ENCODE data around the gene PRPF4. TPM values are rescaled to one million over a fixed set of nuclear protein-coding genes. Genes with fewer than 3 reads are reported as not detected.
A peak's percentile ranks its signal among the peaks of the same experiment; 100 is the strongest.
"Not testable (repeated sequence)": the region's sequence is repeated elsewhere in the genome, so short reads cannot be mapped to it uniquely, and the experiment has no call there.

Gene PRPF4
- 15.6 TPM for total RNA-seq

DNA sequence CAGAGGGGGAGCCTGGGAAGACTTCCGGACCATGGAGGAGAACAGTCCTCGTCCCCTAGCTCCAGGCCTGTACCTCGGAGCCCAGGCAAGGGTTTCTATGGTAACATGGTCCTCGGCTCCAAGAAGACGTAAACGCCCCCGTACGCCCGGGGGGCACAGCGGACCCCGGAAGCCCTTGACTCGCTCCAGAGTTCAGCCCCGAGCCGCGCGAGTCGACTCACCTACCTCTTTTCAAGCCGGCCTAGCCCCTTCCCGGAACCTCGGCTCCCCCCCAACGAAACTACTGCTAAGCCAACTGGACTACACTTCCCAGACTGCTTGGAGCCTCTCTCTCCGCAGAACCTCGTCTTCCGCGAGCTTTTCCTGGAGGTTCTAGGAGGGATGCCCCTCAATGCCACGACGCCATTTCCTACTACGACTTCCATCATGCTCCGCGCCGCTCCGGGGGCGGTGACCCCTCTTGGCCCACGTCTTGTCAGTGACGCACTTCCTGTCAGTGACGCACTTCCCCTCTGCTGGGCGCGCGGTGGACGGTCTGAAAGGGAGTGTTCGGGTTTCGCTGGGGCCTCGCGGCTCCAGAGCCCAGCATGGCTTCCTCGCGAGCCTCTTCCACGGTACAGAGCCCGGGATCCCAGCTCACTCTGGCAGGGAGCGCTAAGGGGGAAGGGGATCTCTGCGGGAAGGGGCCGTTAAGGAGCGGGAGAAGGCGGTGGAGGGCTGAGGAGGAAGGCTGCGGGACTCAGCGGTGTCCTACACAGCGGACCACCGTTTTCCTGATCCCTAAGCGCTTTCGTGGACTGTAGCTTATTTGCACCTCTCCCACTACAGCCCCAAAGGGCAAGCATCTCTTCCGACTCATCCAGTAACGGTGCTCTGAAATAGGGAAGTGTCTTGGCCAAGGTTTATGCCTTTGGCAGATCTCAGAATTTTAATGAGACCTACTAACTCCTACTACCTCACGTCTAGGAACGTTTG, at the start of gene PRPF4, which contains the start of gene CDC26:
TSS of gene PRPF4 (plus strand) at position 502 of the 975 bp plus-strand sequence. CDS start at position 588, 86 bp downstream.
TSS of gene CDC26 (minus strand) at position 416 of the 975 bp plus-strand sequence. CDS start 3,065 bp downstream, outside the sequence.
- peak; percentile 99 for ATAC-seq

DNA sequence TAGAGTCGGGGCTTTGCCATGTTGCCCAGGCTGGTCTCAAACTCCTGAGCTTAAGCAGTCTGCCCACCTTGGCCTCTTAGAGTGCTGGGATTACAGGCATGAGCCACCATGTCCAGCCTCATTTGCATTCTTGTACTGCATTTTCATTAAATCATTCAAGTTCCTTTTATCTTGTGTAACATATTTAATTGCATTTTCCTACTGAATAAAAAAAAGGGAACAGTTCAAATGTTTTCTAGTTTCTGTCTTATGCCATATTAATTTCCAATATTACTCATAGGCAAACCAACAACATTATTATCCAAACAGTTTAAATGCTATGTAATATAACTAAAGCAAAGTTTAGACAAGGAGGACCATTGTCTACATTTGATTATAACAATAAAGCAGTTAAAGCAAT, 48.0 kb upstream of the PRPF4 start:
- ATAC-seq = no peak

DNA sequence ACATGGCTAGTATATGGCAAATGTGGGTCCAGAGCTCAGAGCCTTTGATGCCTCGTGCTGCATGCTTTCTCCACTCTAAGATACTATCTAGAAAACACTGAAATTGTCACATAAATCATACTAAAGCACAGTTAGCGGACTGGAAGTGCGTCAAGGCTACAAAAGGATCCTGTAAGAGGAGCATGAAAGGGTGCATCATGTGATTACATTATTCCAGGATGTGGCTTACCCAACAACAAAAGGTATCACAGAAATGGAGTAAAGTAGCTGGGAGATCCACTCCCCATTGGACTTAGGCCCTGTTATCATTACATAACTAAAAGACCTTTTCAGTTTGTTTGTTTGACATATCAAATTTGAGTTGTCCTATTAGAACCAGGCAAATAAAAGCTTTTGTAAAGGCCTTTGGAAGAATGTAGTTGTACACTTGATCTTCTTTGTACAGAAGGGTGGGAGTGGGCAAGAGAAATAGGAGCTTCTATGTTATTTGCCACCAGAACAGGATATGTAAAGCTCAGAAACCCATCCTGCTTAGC, 47.3 kb upstream of the PRPF4 start:
- ATAC-seq = no peak

GRCh38 chr9:113231701-113232100, 43.8 kb upstream of the PRPF4 start:
- no peak for ATAC-seq

DNA sequence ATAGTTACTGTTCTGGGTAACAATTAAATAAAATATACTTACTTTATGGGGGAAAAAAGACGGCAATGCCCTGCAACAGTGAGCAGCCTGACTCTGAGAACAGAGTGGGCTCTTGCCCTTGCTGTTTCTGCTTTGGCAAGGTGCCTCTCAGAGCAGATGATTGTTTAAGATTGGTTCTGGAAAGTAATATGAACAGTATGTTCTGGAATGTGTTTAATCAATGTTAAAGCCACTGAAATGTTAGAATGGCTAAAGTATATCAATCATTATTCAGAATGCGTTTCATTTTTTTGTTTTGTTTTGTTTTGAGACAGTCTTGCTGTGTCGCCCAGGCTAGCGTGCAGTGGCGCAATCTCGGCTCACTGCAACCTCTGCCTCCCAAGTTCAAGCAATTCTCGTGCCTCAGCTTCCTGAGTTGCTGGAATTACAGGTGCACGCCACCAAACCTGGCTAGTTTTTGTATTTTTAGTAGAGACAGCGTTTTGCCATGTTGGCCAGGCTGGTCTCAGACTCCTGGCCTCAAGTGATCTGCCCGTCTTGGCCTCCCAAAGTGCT, 39.7 kb upstream of the PRPF4 start:
- not testable (repeated sequence) for ATAC-seq

GRCh38 chr9:113237026-113237425, 38.4 kb upstream of the PRPF4 start:
- no peak for ATAC-seq

DNA sequence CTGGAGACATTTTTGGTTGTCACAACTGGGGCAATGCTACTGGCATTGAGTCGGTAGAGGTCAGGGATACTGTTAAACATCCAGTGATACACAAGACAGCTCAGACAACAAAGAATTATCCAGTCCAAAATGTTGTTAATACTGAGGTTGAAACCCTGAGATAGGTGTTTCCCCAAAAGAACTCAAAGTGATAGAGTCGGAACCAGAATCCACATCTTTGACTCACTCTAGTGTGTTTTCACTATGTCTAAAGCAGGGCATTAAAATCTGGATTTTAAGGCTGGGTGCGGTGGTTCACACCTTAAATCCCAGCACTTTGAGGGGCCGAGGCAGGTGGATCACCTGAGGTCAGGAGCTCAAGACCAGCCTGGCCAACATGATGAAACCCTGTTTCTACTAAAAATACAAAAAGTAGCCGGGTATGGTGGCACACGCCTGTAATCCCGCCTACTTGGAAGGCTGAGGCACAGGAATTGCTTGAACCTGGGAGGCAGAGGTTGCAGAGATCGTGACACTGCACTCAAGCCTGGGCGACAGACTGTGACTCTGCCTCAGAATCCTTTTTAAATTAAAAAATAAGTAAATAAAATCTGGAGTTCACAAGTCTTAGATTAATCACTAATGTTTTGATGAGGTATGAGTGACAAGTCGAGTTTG, 37.1 kb upstream of the PRPF4 start:
- no peak for ATAC-seq

DNA sequence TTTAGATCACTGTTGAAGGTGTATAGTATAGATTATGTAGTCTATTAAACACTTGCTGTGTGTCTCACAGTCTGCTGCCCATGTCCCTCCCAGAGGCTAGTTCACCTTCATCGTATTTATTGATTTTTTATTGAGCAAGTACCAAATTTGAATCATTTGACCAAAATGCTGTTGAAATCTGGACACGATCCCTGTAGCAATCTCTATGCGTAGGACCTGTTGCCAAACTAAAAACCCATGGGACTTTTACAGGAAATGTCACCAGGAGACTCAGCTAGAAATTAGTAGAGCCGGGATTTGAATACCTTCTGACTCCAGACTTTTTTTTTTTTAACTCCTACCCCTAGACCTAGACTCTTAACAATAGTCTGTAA, 36.6 kb upstream of the PRPF4 start:
- ATAC-seq = no peak

DNA sequence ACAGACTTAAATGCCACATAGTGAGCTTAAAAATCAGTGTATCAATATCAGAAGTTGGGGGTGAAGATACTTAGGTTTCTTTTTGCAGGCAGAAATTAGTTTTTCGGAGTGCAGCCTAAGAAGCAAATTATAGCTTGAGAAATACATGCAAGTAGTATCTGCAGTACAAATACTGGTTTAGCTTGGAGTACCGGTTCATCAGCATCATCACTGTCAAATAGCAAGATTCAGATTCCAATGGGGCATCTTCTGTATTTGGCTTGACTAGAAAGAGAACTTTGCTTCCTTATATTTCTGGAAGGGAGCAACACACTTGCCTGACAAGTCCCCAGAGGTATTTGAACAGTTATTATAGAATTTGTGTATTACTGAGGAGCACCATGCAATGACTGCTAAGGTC, 34.3 kb upstream of the PRPF4 start:
- peak; percentile 77 for ATAC-seq

DNA sequence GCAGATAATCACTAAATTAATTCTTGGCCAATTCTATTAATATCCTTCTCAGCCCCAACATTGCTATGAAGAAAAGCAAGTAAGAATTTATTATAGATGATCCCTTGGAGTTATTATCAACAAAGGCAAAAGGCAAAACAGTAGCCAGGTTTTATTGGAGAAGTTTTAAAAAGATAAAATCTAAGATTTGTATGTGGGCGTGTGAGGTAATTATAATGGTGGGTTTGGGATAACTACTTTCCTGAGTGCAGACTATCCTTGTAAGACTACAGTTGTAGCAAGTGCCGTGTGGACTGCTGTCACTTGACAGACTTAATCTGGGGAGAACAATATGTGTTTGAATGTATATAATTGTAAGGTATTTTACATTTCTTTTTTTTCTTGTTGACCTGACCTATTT, 30.9 kb upstream of the PRPF4 start:
- no peak for ATAC-seq

DNA sequence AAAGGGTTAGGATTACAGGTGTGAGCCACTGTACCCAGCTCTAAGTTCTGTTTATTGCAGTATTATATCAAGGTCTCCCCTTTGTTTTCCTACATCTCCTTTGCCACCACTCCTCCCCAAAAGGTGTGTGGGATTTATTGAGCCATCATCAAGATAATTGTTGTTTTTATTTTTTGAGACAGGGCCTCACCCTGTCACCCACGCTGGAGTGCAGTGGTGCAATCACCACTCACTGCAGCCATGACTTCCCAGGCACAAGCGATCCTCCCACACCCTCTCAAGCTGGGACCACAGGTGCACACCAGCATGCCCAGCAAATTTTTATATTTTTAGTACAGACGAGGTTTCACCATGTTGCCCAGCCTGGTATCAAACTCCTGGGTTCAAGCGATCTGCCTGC, 29.6 kb upstream of the PRPF4 start:
- no peak for ATAC-seq

- no peak for ATAC-seq
These were observed 28.5 kb upstream of the PRPF4 start for GRCh38 chr9:113246928-113247327.

DNA sequence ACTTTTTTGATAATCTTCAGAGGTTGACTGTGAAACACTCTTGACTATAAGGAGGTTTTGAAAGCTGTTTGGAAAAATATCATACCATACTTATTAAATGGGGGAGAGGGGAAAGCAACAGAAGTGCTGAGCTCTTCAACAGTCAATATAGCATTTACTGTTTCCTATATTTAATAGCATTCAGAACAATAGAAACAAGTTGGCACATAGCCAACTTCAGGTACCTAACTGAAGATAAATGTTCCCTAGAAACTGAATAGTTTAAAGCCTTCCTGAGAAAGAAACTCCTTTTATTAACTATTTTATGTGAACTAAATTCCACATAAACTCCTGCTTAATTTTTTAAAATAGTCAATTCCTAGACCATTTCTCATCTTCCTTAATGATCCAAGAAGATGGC, 27.8 kb upstream of the PRPF4 start:
- no peak for ATAC-seq

- ATAC-seq = not testable (repeated sequence)
These were observed 25.8 kb upstream of the PRPF4 start for GRCh38 chr9:113249661-113250060.

- ATAC-seq = no peak
These were observed 24.7 kb upstream of the PRPF4 start for GRCh38 chr9:113250807-113251206.

DNA sequence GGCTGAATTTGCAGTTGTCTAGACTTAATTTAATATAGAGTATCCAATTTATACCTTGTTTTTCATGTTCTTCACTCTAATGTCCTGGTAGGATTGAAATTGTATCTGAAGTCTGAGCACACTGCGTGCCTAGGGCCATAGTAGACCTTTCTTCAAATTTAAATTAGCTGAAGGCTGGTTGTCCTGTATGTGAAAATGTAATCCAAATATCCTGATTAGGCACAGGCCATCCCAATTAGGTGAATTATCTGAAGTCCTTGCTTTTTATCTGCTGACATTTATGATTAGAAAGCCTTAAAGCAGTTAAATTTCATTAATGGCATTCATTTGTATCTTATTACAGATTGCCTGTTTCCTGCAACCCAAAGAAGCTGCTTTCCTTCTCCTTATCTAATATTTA, 20.5 kb upstream of the PRPF4 start:
- ATAC-seq = no peak

DNA sequence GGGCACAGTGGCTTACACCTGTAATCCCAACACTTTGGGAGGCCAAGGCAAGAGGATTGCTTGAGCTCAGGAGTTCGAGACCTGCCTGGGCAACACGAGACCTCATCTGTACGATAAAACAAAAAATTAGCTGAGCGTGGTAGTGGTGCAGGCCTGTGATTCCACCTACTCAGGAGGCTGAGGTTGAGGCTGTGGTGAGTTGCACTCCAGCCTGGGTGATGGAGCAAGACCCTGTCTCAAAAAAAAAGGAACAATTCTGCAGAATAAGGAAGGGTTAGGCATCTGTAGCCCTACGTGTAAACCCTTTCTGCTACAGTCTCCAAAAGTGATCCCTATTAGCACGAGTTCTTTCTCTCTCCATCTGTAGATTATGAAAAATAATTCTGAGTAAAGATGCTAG, 20.0 kb upstream of the PRPF4 start:
- ATAC-seq = no peak

DNA sequence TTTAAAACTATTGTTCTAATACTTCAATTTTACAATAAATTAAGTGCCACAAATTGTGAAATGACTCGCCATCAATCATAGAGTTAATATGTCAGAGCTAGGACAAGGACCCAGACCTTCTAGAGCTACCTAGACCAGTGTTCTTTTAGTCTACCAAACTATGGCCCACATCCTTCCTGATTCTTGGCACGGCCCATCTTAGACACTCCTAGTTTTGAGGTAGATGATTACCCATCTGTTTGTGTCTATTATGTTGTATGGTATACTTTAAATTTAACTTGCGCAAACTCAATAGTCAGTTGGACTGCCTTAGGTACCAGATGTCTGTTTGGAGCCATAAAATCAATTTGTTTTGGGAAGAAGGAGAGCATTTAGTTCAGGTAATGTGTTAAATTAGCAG, 17.6 kb upstream of the PRPF4 start:
- no peak for ATAC-seq

- ATAC-seq = no peak
These were observed 17.2 kb upstream of the PRPF4 start for GRCh38 chr9:113258282-113258681.

DNA sequence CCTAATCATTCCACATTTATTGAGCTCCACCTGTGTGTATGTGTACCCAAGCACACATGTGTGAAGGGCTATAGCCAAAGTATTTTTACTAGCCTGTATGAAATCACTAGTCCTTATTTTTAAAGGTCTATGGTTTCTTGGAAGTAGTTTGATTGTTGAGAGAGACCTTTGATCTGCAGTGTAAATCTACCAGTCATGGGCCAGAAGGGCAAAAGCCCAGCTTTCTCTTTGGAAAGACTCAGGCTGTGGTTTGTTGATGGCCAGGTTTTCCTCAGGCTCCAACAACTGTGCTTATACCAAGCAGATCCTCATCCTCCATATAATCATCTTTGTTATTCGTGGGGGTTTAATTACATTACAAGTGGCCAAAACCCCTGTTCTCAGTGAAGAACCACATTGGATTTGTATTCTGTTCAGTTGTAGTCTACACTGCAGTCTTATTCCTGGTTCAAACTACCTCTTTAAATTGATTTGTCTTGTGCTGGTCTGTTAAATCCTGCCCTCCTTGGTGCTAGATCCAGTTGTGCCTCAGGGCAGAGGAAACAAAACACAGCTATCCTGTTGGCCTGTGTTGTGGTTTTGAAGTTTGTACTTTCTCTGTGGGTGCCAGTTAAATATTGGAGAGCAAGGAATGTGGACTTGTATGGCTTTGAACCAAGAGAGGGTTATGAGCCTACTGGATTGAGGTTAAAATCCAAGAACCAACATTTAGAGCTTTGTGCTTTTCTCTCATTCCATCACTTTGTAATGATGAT, 13.4 kb upstream of the PRPF4 start:
- ATAC-seq = no peak

DNA sequence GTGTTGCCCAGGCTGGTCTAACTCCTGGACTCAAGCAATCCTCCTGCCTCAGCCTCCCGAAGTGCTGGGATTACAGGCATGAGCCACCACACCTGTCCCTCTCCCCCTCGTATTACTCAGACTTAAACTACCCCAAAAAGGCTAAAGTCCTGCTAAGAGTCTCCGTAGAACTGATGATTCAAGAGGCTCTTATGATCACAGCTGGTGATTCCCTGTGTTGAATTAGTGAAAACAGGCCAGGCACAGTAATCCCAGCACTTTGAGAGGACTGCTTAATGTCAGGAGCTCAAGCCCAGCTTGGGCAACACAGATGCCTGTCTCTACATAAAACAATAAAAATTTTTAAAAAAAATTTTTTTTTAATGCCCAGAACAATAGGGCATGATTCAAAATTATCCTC, 9.3 kb upstream of the PRPF4 start:
- ATAC-seq = no peak

DNA sequence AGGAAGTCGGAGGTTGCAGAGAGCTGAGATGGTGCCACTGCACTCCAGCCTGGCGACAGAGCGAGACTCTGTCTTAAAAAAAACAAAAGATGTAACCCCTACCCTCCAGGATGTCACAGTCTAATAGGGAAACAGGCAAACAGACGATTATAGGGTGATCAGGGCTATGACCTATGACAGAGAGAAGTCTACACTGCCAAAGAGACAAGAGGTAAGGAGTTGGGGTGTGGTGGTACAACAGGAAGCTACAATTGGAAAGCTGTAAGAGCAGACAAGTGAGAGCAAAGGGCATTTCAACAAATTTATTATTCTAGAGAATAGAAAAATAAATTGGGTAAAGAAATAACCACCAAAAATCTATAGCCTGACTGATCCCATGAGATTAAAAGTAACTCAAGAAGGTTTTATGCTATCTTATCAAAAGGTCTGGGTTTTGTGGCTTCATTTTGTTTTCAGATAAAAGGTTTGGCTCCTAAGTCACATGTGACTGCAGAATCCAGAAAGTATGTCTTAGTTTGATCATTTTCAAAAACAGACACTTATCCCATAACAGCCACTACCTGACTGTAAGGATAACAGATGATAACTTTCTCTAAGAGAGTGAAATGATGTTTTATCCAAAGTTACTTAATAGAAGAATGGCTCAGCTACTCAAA, 7.4 kb upstream of the PRPF4 start:
- ATAC-seq = no peak
